K562 (cell line): ENCODE results near the gene MAPK8IP2. TPM values are rescaled to one million over a fixed set of nuclear protein-coding genes. Genes with fewer than 3 reads are reported as not detected.

ENCODE experiments used
- ADNP ChIP-seq: fragments of 200-800 bp; sonication (Bioruptor generic); IDR thresholded peaks from 2 replicates; pipeline ENCODE4 v1.6.1; 2016; ENCODE audit warnings: missing genetic modification characterization, missing compliant biosample characterization
- CREM ChIP-seq: IDR thresholded peaks from 2 replicates; pipeline ENCODE4 v1.6.1; 2014; ENCODE audit warnings: antibody characterized with exemption, low read depth
- GABPB1 ChIP-seq: sonication (generic); formaldehyde crosslinking; IDR thresholded peaks from 2 replicates; pipeline ENCODE4 v1.8.0; 2022; ENCODE audit warnings: mild to moderate bottlenecking, missing genetic modification reagents
- GTF2F1 ChIP-seq: IDR thresholded peaks from 2 replicates; pipeline ENCODE4 v1.6.1; 2011; ENCODE audit warnings: low read depth, low read length, improper control_type of control experiment
- HSF4 ChIP-seq: fragments of 250-450 bp; sonication (Bioruptor Pico); IDR thresholded peaks from 2 replicates; pipeline ENCODE4 v2.1.2; 2022; ENCODE audit warnings: mild to moderate bottlenecking, moderate library complexity, borderline replicate concordance
- MIER1 ChIP-seq: fragments of 450-650 bp; IDR thresholded peaks from 2 replicates; pipeline ENCODE4 v1.6.1; 2016; ENCODE audit warnings: antibody characterized with exemption, mild to moderate bottlenecking, low read depth
- NONO ChIP-seq, 2 experiments: fragments of 200-400 bp in 1 of 2; fragments of 450-650 bp in 1 of 2; formaldehyde crosslinking in 1 of 2; IDR thresholded peaks; 2 replicates each; pipeline ENCODE4 v1.6.1; 2017; ENCODE audit warnings: low read depth in 2 of 2, mild to moderate bottlenecking in 2 of 2, moderate library complexity in 2 of 2, low read length in 1 of 2
- PML ChIP-seq: IDR thresholded peaks from 2 replicates; pipeline ENCODE4 v1.6.1; 2012; ENCODE audit warnings: low read length, inconsistent platforms
- SLC30A9 ChIP-seq: fragments of 250-450 bp; sonication (Bioruptor Pico); IDR thresholded peaks from 2 replicates; pipeline ENCODE4 v1.8.0; 2022; ENCODE audit warnings: mild to moderate bottlenecking, moderate library complexity
- SRSF9 ChIP-seq: fragments of 200-400 bp; formaldehyde crosslinking; IDR thresholded peaks from 2 replicates; pipeline ENCODE4 v1.6.1; 2017; ENCODE audit warnings: low read depth, low read length, borderline replicate concordance
- TEAD1 ChIP-seq, 2 experiments: fragments of 450-650 bp in 1 of 2; sonication (generic) in 1 of 2; formaldehyde crosslinking; IDR thresholded peaks; 2 replicates each; pipeline versions ENCODE4 v1.4.0 to v1.8.0; 2020 to 2022; ENCODE audit warnings: mild to moderate bottlenecking in 2 of 2, missing genetic modification reagents in 1 of 2
- ZNF165 ChIP-seq: fragments of 250-450 bp; sonication (Bioruptor Pico); IDR thresholded peaks from 2 replicates; pipeline ENCODE4 v1.4.0; 2020; ENCODE audit warnings: borderline replicate concordance
- ZNF24 ChIP-seq: fragments of 450-650 bp; IDR thresholded peaks from 2 replicates; pipeline ENCODE4 v1.6.1; 2016
- ZNF316 ChIP-seq: fragments of 450-650 bp; IDR thresholded peaks from 2 replicates; pipeline ENCODE4 v1.6.1; 2016
- ZNF324 ChIP-seq: fragments of 250-450 bp; sonication (Bioruptor Pico); IDR thresholded peaks from 2 replicates; pipeline ENCODE4 v1.4.0; 2020; ENCODE audit warnings: mild to moderate bottlenecking
- polyA plus RNA-seq, 8 experiments: library from polyadenylated mRNA; depleted of rRNA in 4 of 8; stranded (reverse) in 5 of 8; unstranded in 3 of 8; fragments of >200 nt; fragmentation: Nextera tagmentation in 2 of 8; fragmentation: Illumina TruSeq in 1 of 8; extraction: Ambion mirVana in 2 of 8; extraction: Trizol in 1 of 8; gene quantifications; 2 replicates each; pipeline versions ENCODE4 v1.2.1 to v1.2.3, GENCODE V29; 2011 to 2014; ENCODE audit warnings: inconsistent platforms in 1 of 8, missing spikeins in 1 of 8
- total RNA-seq, 7 experiments: library from RNA; depleted of rRNA in 6 of 7; stranded (reverse); fragments of >200 nt in 6 of 7; fragmentation: Illumina TruSeq in 2 of 7; extraction: Trizol in 2 of 7; gene quantifications; 2 replicates each; pipeline versions ENCODE4 v1.2.1 to v1.2.3, GENCODE V29; 2011 to 2021; ENCODE audit warnings: low replicate concordance in 1 of 7
- TF ChIP-seq, protein P1 (sequence below): sonication (generic); formaldehyde crosslinking; IDR thresholded peaks from 2 replicates; pipeline ENCODE4 v1.8.0; 2023; ENCODE audit warnings: mild to moderate bottlenecking, missing genetic modification reagents
- TF ChIP-seq, protein P2 (sequence below): fragments of 450-650 bp; formaldehyde crosslinking; IDR thresholded peaks from 2 replicates; pipeline ENCODE4 v1.4.0; 2022; ENCODE audit warnings: missing genetic modification characterization
- TF ChIP-seq, protein P3 (sequence below), 2 experiments: fragments of 250-450 bp in 1 of 2; fragments of 450-650 bp in 1 of 2; sonication (Bioruptor Pico) in 1 of 2; IDR thresholded peaks; 2 replicates each; pipeline versions ENCODE4 v1.6.1 to v1.8.0; 2016 to 2021; ENCODE audit warnings: mild to moderate bottlenecking in 2 of 2, moderate library complexity in 2 of 2, missing compliant biosample characterization in 1 of 2, missing genetic modification characterization in 1 of 2
- TF ChIP-seq, protein P4 (sequence below): fragments of 450-650 bp; IDR thresholded peaks from 2 replicates; pipeline ENCODE4 v1.6.1; 2017; ENCODE audit warnings: mild to moderate bottlenecking, moderate library complexity

MAPK8IP2 gene
- total and polyA plus RNA-seq, 9 of the 15 experiments (the other 6 are each of a cell fraction or from before 2014, with no cell fraction given): 0.01 to 0.47 (median 0.07) TPM; not detected in 2

DNA sequence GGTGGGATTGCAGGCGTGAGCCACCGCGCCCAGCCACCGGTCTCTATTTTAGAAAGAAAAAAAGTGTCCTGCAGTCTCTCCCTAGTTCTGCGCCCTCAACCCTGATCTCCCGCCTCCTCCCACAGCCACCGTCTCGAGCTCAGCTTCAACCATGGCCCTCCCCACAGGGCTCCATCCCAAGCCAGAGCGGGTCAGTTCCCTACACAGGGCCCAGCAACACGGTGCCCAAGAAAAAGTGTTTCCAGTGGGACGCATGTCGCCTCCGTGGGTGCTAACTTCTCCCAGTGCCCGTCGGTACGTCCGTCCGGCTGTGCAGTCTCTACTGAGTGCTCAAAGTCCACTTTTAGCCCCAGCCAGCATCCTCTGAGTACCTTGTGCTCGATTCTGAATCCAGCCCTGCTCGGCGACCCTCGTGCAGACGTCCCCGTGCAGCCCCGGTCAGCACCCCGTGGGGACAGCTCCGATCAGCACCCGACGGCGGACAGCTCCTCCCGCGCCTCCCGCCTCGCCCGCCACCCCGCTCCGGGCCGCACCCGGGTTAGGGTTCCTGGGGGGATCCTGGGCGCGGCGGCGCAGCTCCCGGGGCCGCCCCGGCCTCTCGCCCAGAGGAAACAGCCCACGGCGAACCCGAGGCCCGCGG is 657 bp upstream of the MAPK8IP2 start (continued):
- TF ChIP-seq, protein P1, sequence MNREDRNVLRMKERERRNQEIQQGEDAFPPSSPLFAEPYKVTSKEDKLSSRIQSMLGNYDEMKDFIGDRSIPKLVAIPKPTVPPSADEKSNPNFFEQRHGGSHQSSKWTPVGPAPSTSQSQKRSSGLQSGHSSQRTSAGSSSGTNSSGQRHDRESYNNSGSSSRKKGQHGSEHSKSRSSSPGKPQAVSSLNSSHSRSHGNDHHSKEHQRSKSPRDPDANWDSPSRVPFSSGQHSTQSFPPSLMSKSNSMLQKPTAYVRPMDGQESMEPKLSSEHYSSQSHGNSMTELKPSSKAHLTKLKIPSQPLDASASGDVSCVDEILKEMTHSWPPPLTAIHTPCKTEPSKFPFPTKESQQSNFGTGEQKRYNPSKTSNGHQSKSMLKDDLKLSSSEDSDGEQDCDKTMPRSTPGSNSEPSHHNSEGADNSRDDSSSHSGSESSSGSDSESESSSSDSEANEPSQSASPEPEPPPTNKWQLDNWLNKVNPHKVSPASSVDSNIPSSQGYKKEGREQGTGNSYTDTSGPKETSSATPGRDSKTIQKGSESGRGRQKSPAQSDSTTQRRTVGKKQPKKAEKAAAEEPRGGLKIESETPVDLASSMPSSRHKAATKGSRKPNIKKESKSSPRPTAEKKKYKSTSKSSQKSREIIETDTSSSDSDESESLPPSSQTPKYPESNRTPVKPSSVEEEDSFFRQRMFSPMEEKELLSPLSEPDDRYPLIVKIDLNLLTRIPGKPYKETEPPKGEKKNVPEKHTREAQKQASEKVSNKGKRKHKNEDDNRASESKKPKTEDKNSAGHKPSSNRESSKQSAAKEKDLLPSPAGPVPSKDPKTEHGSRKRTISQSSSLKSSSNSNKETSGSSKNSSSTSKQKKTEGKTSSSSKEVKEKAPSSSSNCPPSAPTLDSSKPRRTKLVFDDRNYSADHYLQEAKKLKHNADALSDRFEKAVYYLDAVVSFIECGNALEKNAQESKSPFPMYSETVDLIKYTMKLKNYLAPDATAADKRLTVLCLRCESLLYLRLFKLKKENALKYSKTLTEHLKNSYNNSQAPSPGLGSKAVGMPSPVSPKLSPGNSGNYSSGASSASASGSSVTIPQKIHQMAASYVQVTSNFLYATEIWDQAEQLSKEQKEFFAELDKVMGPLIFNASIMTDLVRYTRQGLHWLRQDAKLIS (CRISPR knock-in tag): peak; percentile 82; the same call in 1 of the 2 replicates
- TF ChIP-seq ADNP (tag) (no peak), HSF4 (CRISPR knock-in tag) (no peak), SRSF9 (no peak), GTF2F1 (no peak), ZNF165 (CRISPR knock-in tag) (no peak), GABPB1 (peak; percentile 81), MIER1 (peak; percentile 96), ZNF324 (no peak), CREM (peak; percentile 68; the same call in 1 of the 2 replicates), TEAD1 (CRISPR knock-in tag; IDR thresholded peaks at IDR 0.05) (peak in 1 of 2 experiments; percentile 86; a peak in 1 of 4 replicates), PML (no peak), NONO (IDR thresholded peaks at IDR 0.05; ENCODE audit: low read depth in 2 of 2, low read length in 1 of 2) (no peak), ZNF24 (peak; percentile 36; the same call in 1 of the 2 replicates), SLC30A9 (CRISPR knock-in tag) (no peak), ZNF316 (no peak)
- TF ChIP-seq, protein P2, sequence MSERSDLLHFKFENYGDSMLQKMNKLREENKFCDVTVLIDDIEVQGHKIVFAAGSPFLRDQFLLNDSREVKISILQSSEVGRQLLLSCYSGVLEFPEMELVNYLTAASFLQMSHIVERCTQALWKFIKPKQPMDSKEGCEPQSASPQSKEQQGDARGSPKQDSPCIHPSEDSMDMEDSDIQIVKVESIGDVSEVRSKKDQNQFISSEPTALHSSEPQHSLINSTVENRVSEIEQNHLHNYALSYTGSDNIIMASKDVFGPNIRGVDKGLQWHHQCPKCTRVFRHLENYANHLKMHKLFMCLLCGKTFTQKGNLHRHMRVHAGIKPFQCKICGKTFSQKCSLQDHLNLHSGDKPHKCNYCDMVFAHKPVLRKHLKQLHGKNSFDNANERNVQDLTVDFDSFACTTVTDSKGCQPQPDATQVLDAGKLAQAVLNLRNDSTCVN (CRISPR knock-in tag): no peak
- TF ChIP-seq, protein P3, sequence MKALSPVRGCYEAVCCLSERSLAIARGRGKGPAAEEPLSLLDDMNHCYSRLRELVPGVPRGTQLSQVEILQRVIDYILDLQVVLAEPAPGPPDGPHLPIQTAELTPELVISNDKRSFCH (CRISPR knock-in tag; IDR thresholded peaks at IDR 0.05): no peak
- TF ChIP-seq, protein P3 (tag; IDR thresholded peaks at IDR 0.05): no peak
- TF ChIP-seq, protein P4, sequence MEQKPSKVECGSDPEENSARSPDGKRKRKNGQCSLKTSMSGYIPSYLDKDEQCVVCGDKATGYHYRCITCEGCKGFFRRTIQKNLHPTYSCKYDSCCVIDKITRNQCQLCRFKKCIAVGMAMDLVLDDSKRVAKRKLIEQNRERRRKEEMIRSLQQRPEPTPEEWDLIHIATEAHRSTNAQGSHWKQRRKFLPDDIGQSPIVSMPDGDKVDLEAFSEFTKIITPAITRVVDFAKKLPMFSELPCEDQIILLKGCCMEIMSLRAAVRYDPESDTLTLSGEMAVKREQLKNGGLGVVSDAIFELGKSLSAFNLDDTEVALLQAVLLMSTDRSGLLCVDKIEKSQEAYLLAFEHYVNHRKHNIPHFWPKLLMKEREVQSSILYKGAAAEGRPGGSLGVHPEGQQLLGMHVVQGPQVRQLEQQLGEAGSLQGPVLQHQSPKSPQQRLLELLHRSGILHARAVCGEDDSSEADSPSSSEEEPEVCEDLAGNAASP: no peak
